ENCODE results near the gene CDCP2.

- TF ChIP-seq CTCF (conservative IDR thresholded peaks at IDR 0.05; ENCODE audit: low read depth, low read length): no peak
- TF ChIP-seq EZH2 (IDR thresholded peaks at IDR 0.05; ENCODE audit: low read length, unreplicated experiment): no peak
Observed at GRCh38 chr1:54173681-54174080, 20.9 kb upstream of the CDCP2 start.

Measured in PC-3 (cell line).